Neural progenitor cell (in vitro differentiated cells): ENCODE results near the gene ANKS3. TPM values are rescaled to one million over a fixed set of nuclear protein-coding genes. Genes with fewer than 3 reads are reported as not detected.

ENCODE experiments used
- DNase-seq: peaks from one replicate; pipeline ENCODE4 v3.0.0-alpha.2; 2016; ENCODE audit warnings: low spot score
- H2AFZ ChIP-seq: fragments of 200-600 bp; sonication (generic); replicated peaks from 2 replicates; pipeline ENCODE4 v1.6.1; 2016; ENCODE audit warnings: antibody characterized with exemption
- H3F3A ChIP-seq: fragments of 200-600 bp; sonication (generic); 2 replicates; pipeline ENCODE4 v1.6.1; 2016; ENCODE audit warnings: antibody characterized with exemption, low read depth
- H3K27ac ChIP-seq: fragments of 200-600 bp; sonication (generic); 2 replicates; pipeline ENCODE4 v1.5.1; 2016; ENCODE audit warnings: mild to moderate bottlenecking
- H3K27me3 ChIP-seq: fragments of 200-600 bp; sonication (generic); 2 replicates; pipeline ENCODE4 v1.6.1; 2016; ENCODE audit warnings: mild to moderate bottlenecking, moderate library complexity
- H3K36me3 ChIP-seq: fragments of 200-600 bp; sonication (generic); 2 replicates; pipeline ENCODE4 v1.5.1; 2016
- H3K4me1 ChIP-seq: fragments of 200-600 bp; sonication (generic); 2 replicates; pipeline ENCODE4 v1.6.1; 2016; ENCODE audit warnings: mixed run types
- H3K4me2 ChIP-seq: fragments of 200-600 bp; sonication (generic); 2 replicates; pipeline ENCODE4 v1.6.1; 2016
- H3K4me3 ChIP-seq: fragments of 200-600 bp; sonication (generic); 2 replicates; pipeline ENCODE4 v1.5.1; 2016
- H3K79me2 ChIP-seq: fragments of 200-600 bp; sonication (generic); 2 replicates; pipeline ENCODE4 v1.6.1; 2016; ENCODE audit warnings: low read depth
- H3K9ac ChIP-seq: fragments of 200-600 bp; sonication (generic); 2 replicates; pipeline ENCODE4 v1.6.1; 2016
- H3K9me3 ChIP-seq: fragments of 200-600 bp; sonication (generic); 2 replicates; pipeline ENCODE4 v1.5.1; 2016; ENCODE audit warnings: low read depth
- H4K20me1 ChIP-seq: fragments of 200-600 bp; sonication (generic); 2 replicates; pipeline ENCODE4 v1.6.1; 2016; ENCODE audit warnings: low read depth
- H3K27ac Mint-ChIP-seq: 3 replicates; pipeline ENCODE4 v1.8.0; 2021; ENCODE audit warnings: mixed read lengths
- H3K27me3 Mint-ChIP-seq: 2 replicates; pipeline ENCODE4 v1.8.0; 2022; ENCODE audit warnings: low read depth, mild to moderate bottlenecking, inconsistent platforms, moderate library complexity, mixed read lengths; ENCODE audit not compliant: insufficient read depth
- H3K36me3 Mint-ChIP-seq: 3 replicates; pipeline ENCODE4 v1.8.0; 2021; ENCODE audit warnings: mixed read lengths
- H3K4me1 Mint-ChIP-seq: 3 replicates; pipeline ENCODE4 v1.8.0; 2021; ENCODE audit warnings: mixed read lengths
- H3K4me3 Mint-ChIP-seq: 3 replicates; pipeline ENCODE4 v1.8.0; 2021; ENCODE audit warnings: mild to moderate bottlenecking, moderate library complexity, mixed read lengths
- H3K9me3 Mint-ChIP-seq: 3 replicates; pipeline ENCODE4 v1.8.0; 2020; ENCODE audit warnings: mixed read lengths
- EZH2 ChIP-seq: fragments of 200-600 bp; sonication (generic); IDR thresholded peaks from 2 replicates; pipeline ENCODE4 v1.6.1; 2017; ENCODE audit warnings: antibody characterized with exemption, mild to moderate bottlenecking, moderate library complexity
- EZH2phosphoT487 ChIP-seq: fragments of 200-600 bp; sonication (generic); IDR thresholded peaks from 2 replicates; pipeline ENCODE4 v1.6.1; 2017; ENCODE audit warnings: antibody characterized with exemption
- total RNA-seq: library from RNA; depleted of rRNA; stranded (reverse); fragments of >200 nt; gene quantifications from 2 replicates; pipeline ENCODE4 v1.2.3, GENCODE V29; 2015; ENCODE audit warnings: low replicate concordance
- TF ChIP-seq, protein P1 (sequence below): fragments of 200-600 bp; sonication (generic); IDR thresholded peaks from 2 replicates; pipeline ENCODE4 v1.5.1; 2017; ENCODE audit warnings: antibody characterized with exemption, mild to moderate bottlenecking

ANKS3 gene
- total RNA-seq, 1 donor from 2014 or later, result 20.6 TPM

DNA sequence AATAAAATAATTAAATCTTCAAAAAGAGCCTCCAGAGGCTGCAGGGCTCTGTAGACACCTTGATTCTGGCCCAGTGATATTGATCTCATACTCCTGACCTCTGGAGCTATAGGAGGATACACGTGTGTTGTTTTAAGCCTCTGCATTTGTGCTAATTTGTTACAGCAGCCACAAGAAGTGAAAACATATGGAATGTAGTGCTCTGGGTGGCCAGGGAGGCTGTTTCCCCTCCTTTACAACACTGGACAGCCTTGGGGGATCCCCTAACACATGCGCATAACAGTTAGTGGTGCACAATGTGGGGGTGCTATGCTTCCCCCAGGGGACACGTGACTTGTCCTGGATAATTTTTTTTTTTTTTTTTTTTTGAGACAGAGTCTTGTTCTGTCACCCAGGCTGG, 37.6 kb upstream of the ANKS3 start:
- H3K9me3 ChIP-seq, result no peaks in the 10 kb centered on the region
- peaks cover 2% of the 10 kb centered on the region for H3K79me2 ChIP-seq
- no peak overlapping the region for H2AFZ ChIP-seq
- H3K4me1 Mint-ChIP-seq, result peaks cover 22% of the 10 kb centered on the region
- TF ChIP-seq, protein P1, sequence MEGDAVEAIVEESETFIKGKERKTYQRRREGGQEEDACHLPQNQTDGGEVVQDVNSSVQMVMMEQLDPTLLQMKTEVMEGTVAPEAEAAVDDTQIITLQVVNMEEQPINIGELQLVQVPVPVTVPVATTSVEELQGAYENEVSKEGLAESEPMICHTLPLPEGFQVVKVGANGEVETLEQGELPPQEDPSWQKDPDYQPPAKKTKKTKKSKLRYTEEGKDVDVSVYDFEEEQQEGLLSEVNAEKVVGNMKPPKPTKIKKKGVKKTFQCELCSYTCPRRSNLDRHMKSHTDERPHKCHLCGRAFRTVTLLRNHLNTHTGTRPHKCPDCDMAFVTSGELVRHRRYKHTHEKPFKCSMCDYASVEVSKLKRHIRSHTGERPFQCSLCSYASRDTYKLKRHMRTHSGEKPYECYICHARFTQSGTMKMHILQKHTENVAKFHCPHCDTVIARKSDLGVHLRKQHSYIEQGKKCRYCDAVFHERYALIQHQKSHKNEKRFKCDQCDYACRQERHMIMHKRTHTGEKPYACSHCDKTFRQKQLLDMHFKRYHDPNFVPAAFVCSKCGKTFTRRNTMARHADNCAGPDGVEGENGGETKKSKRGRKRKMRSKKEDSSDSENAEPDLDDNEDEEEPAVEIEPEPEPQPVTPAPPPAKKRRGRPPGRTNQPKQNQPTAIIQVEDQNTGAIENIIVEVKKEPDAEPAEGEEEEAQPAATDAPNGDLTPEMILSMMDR, result no peak
- TF ChIP-seq EZH2phosphoT487, result no peak
- TF ChIP-seq EZH2, result no peak
- no peak overlapping the region for H3K4me3 Mint-ChIP-seq
- H3K4me2 ChIP-seq, result no peak overlapping the region
- no peak overlapping the region for H3K9ac ChIP-seq
- no peaks in the 10 kb centered on the region for H3K27me3 ChIP-seq
- no peak overlapping the region for H3K27ac ChIP-seq
- no peaks in the 10 kb centered on the region for H3K9me3 Mint-ChIP-seq
- no peak overlapping the region for H3K4me3 ChIP-seq
- no peak for DNase-seq
- H3K27me3 Mint-ChIP-seq, result peaks cover 5% of the 10 kb centered on the region
- H4K20me1 ChIP-seq, result no peaks in the 10 kb centered on the region
- peaks cover 24% of the 10 kb centered on the region for H3F3A ChIP-seq
- H3K36me3 ChIP-seq, result no peaks in the 10 kb centered on the region
- H3K27ac Mint-ChIP-seq, result no peak overlapping the region
- H3K36me3 Mint-ChIP-seq, result no peaks in the 10 kb centered on the region
- H3K4me1 ChIP-seq, result no peaks in the 10 kb centered on the region

DNA sequence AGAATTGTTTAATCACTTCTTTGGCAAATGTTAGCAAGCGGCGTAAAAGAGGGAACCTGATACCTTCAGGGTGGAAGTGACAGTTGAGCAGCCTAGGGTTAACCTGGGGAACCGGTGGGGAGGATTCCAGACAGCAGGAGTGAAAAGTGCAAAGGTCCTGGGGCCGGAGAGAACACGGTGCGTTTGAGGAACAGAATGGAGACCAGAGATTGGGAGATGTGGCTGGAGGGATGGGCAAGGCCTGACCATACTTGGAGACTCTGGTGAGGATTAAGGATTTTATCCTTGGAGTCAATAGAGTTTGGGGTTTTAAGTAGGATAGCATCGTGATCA, 35.2 kb upstream of the ANKS3 start:
- no peak for TF ChIP-seq EZH2phosphoT487
- TF ChIP-seq, protein P1, result no peak
- no peak for TF ChIP-seq EZH2
- H3K4me1 Mint-ChIP-seq, result peaks cover 26% of the 10 kb centered on the region
- Histone ChIP-seq H3K9me3 (no peaks in the 10 kb centered on the region), H3K79me2 (peaks cover 17% of the 10 kb centered on the region), H3K4me2 (peak overlapping the region; percentile 68), H3K4me1 (no peaks in the 10 kb centered on the region), H3K27ac (no peak overlapping the region), H3F3A (peaks cover 24% of the 10 kb centered on the region), H3K9ac (no peak overlapping the region), H3K27me3 (no peaks in the 10 kb centered on the region), H4K20me1 (no peaks in the 10 kb centered on the region), H3K36me3 (no peaks in the 10 kb centered on the region), H3K4me3 (peak overlapping the region; percentile 49), H2AFZ (peak overlapping the region; percentile 35)
- peak overlapping the region; percentile 86 for H3K4me3 Mint-ChIP-seq
- H3K27me3 Mint-ChIP-seq, result peaks cover 5% of the 10 kb centered on the region
- no peaks in the 10 kb centered on the region for H3K36me3 Mint-ChIP-seq
- DNase-seq, result no peak
- H3K9me3 Mint-ChIP-seq, result no peaks in the 10 kb centered on the region
- H3K27ac Mint-ChIP-seq, result no peak overlapping the region

DNA sequence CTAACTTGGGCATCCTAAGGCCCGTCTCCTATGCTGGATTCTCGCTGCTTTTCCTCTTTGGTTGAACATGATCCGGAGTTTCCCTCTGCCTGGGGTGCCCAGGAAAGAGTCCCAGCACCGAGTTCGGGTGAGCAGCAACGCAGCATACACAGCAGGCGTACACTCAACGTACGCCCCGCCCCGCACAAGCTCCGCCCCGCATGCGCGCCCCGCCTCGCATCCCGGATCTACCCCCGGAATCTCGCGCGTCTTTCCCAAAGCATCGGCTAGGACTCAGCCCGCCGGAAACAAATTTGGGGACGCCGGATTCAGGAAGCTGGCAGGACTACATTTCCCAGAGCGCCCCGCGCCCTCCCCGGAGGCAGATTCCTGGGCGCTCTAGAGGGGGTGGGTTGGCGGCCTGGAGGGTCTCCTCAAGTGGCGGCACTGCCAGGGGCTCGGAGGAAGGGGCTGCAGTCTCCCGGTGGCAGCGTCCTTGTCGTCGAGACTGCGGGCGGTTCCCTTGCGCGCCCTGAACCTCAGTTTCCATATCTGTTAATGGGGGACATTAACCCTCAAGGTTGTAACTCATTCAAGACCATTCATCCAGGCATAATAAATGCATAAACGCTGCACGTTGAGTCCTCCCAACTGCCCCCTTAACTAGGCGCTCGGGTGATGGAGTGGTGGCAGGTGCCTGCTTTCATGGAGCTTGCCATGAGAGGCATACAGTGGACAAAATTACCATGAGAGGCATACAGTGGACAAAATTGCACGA, 34.7 kb upstream of the ANKS3 start:
- TF ChIP-seq, protein P1, result no peak
- TF ChIP-seq EZH2 (no peak), EZH2phosphoT487 (no peak)
- Histone ChIP-seq H3K4me2 (peak overlapping the region; percentile 77), H3K9me3 (no peaks in the 10 kb centered on the region), H3K4me3 (peak overlapping the region; percentile 49), H2AFZ (peak overlapping the region; percentile 68), H3K27ac (no peak overlapping the region), H3F3A (peaks cover 21% of the 10 kb centered on the region), H3K4me1 (no peaks in the 10 kb centered on the region), H3K79me2 (peaks cover 17% of the 10 kb centered on the region), H4K20me1 (no peaks in the 10 kb centered on the region), H3K27me3 (no peaks in the 10 kb centered on the region), H3K9ac (no peak overlapping the region), H3K36me3 (no peaks in the 10 kb centered on the region)
- peak overlapping the region; percentile 86 for H3K4me3 Mint-ChIP-seq
- H3K4me1 Mint-ChIP-seq, result peaks cover 22% of the 10 kb centered on the region
- no peaks in the 10 kb centered on the region for H3K36me3 Mint-ChIP-seq
- peak overlapping the region; percentile 90 for H3K27ac Mint-ChIP-seq
- H3K27me3 Mint-ChIP-seq, result peaks cover 3% of the 10 kb centered on the region
- peak; percentile 98 for DNase-seq
- H3K9me3 Mint-ChIP-seq, result no peaks in the 10 kb centered on the region
